C4-2B (cell line): Measurements from ENCODE around the gene NSD1.

ENCODE experiments used
- H3K27ac ChIP-seq: fragments of 450-650 bp; 2 replicates; pipeline ENCODE4 v1.5.1; 2017
- CTCF ChIP-seq: fragments of 450-650 bp; conservative IDR thresholded peaks from 2 replicates; pipeline ENCODE4 v1.5.1; 2017; ENCODE audit warnings: mild to moderate bottlenecking
- ZFX ChIP-seq: fragments of 450-650 bp; IDR thresholded peaks from 2 replicates; pipeline ENCODE4 v1.6.1; 2017

NSD1 gene

GRCh38 chr5:177122566-177122965, 11.0 kb upstream of the NSD1 start:
- H3K27ac ChIP-seq: no peak overlapping the region
- no peak for TF ChIP-seq CTCF

GRCh38 chr5:177123789-177124485, 9.6 kb upstream of the NSD1 start:
- no peak overlapping the region for H3K27ac ChIP-seq
- TF ChIP-seq ZFX (no peak), CTCF (no peak)

- TF ChIP-seq ZFX (no peak), CTCF (no peak)
- H3K27ac ChIP-seq: no peak overlapping the region
Observed at GRCh38 chr5:177124486-177124991, 9.0 kb upstream of the NSD1 start.

GRCh38 chr5:177126771-177127170, 6.8 kb upstream of the NSD1 start:
- no peak for TF ChIP-seq ZFX
- no peak for TF ChIP-seq CTCF
- H3K27ac ChIP-seq: no peak overlapping the region

- no peak overlapping the region for H3K27ac ChIP-seq
- TF ChIP-seq CTCF: no peak
- TF ChIP-seq ZFX: no peak
Observed at GRCh38 chr5:177128551-177128981, 5.0 kb upstream of the NSD1 start.

- TF ChIP-seq CTCF (no peak), ZFX (no peak)
- no peak overlapping the region for H3K27ac ChIP-seq
Observed at GRCh38 chr5:177130211-177131018, 3.2 kb upstream of the NSD1 start.

- H3K27ac ChIP-seq: no peak overlapping the region
- TF ChIP-seq CTCF (no peak), ZFX (no peak)
Observed at GRCh38 chr5:177131019-177131320, 2.6 kb upstream of the NSD1 start.
